Measurements from ENCODE around the gene TRIM41.
"Not testable (repeated sequence)": the region's sequence is repeated elsewhere in the genome, so short reads cannot be mapped to it uniquely, and the experiment has no call there.

Gene TRIM41

GRCh38 chr5:181212080-181212479 lies 11.0 kb upstream of the TRIM41 start:
- DNase-seq = peak; percentile 8

GRCh38 chr5:181212934-181213333 lies 10.1 kb upstream of the TRIM41 start:
- no peak for DNase-seq

GRCh38 chr5:181214249-181214648 lies 8.8 kb upstream of the TRIM41 start:
- DNase-seq = not testable (repeated sequence)

- peak; percentile 40 for DNase-seq
Measured at GRCh38 chr5:181215997-181216989, 6.8 kb upstream of the TRIM41 start.

GRCh38 chr5:181217111-181217802 lies 5.8 kb upstream of the TRIM41 start:
- DNase-seq = peak; percentile 73

- no peak for DNase-seq
Measured at GRCh38 chr5:181217803-181218062, 5.3 kb upstream of the TRIM41 start.

- DNase-seq = peak; percentile 6
Measured at GRCh38 chr5:181218795-181219124, 4.3 kb upstream of the TRIM41 start.

GRCh38 chr5:181219262-181220177 lies 3.6 kb upstream of the TRIM41 start:
- DNase-seq = peak; percentile 33

GRCh38 chr5:181220178-181220515 lies 2.9 kb upstream of the TRIM41 start:
- DNase-seq = peak; percentile 26

- DNase-seq = peak; percentile 32
Measured at GRCh38 chr5:181221105-181221791, 1.8 kb upstream of the TRIM41 start.

- DNase-seq = peak; percentile 97
Measured at GRCh38 chr5:181221792-181222629, 1.1 kb upstream of the TRIM41 start.

- DNase-seq = no peak
Measured at GRCh38 chr5:181222630-181223057, 437 bp upstream of the TRIM41 start.

GRCh38 chr5:181223729-181224389 lies 778 bp downstream of the TRIM41 start:
- DNase-seq = no peak

GRCh38 chr5:181224390-181225229 lies 1.5 kb downstream of the TRIM41 start:
- DNase-seq = no peak

- no peak for DNase-seq
Measured at GRCh38 chr5:181229996-181230395, 6.9 kb downstream of the TRIM41 start.

GRCh38 chr5:181230551-181230950 lies 7.5 kb downstream of the TRIM41 start:
- no peak for DNase-seq

GRCh38 chr5:181231432-181231831 lies 8.4 kb downstream of the TRIM41 start:
- no peak for DNase-seq

- no peak for DNase-seq
Measured at GRCh38 chr5:181232593-181232992, 9.5 kb downstream of the TRIM41 start.

- no peak for DNase-seq
Measured at GRCh38 chr5:181233088-181233800, 10.2 kb downstream of the TRIM41 start.

All from left hindlimb (tissue), 1 donor.